DMS53 treated with DMSO at 0.1 percent for 48 hours (cell line): ENCODE results near the gene GPR108.

ENCODE experiments used
- DNase-seq: peaks from one replicate; lab custom pipeline; 2025; ENCODE audit not compliant: unreplicated experiment; lab: John Stamatoyannopoulos, UW

Gene GPR108

GRCh38 chr19:6682607-6683128 is 54.7 kb downstream of the GPR108 start:
- DNase-seq = no peak

GRCh38 chr19:6680141-6680540 is 57.2 kb downstream of the GPR108 start:
- no peak for DNase-seq
